ENCODE data around the gene MFSD8. TPM values are rescaled to one million over a fixed set of nuclear protein-coding genes. Genes with fewer than 3 reads are reported as not detected.
A peak's percentile ranks its signal among the peaks of the same experiment; 100 is the strongest.
"Not testable (repeated sequence)": the region's sequence is repeated elsewhere in the genome, so short reads cannot be mapped to it uniquely, and the experiment has no call there.

Gene MFSD8
- total and polyA plus RNA-seq, 4 donors = 6.3 to 21.0 (median 17.6) TPM

- peak; percentile 71 for DNase-seq (ENCODE audit: low spot score)
- H3K4me1 ChIP-seq (ENCODE audit: control insufficient read depth in 4 of 4, insufficient read depth in 4 of 4, low read length in 3 of 4) = peaks cover 11 to 27% (median 17%) of the 10 kb centered on the region in 4 donors
- under 1% methylated on average over 15 of the region's 15 CpGs for WGBS
Observed at GRCh38 chr4:127965803-127966175, 816 bp upstream of the MFSD8 start.

GRCh38 chr4:127964426-127965061 is 429 bp downstream of the MFSD8 start:
- Histone ChIP-seq H3K27ac (ENCODE audit: low read depth in 1 of 2, low read length in 2 of 2) (peak overlapping the region; percentile 96 to 98), H3K4me1 (ENCODE audit: control insufficient read depth in 4 of 4, insufficient read depth in 4 of 4, low read length in 3 of 4) (peaks cover 8 to 30% (median 17%) of the 10 kb centered on the region in 4 donors)
- not testable (repeated sequence) for DNase-seq (ENCODE audit: low spot score)

More at GRCh38 chr4:127965803-127966175, 816 bp upstream of the MFSD8 start:
- Histone ChIP-seq H3K4me3 (ENCODE audit: low read depth in 1 of 3, low read length in 3 of 3) (peak overlapping the region; percentile 66 to 89 (median 75)), H3K9ac (ENCODE audit: low read depth in 1 of 2, low read length in 2 of 2) (peak overlapping the region; percentile 87 to 90), H3K9me3 (ENCODE audit: control insufficient read depth in 4 of 4, low read length in 3 of 4) (no peaks in the 10 kb centered on the region), H3K27me3 (ENCODE audit: control insufficient read depth in 4 of 4, insufficient read depth in 4 of 4, low read length in 3 of 4) (no peaks in the 10 kb centered on the region), H3K36me3 (ENCODE audit: control insufficient read depth in 4 of 4, insufficient read depth in 3 of 4, low read depth in 1 of 4, low read length in 3 of 4) (peaks cover 0 to 3% (median 0%) of the 10 kb centered on the region in 4 donors), H3K27ac (ENCODE audit: low read depth in 1 of 2, low read length in 2 of 2) (peak overlapping the region; percentile 96 to 98)
- TF ChIP-seq MAX (IDR thresholded peaks at IDR 0.05) (no peak), ZBTB33 (IDR thresholded peaks at IDR 0.05) (no peak), FOXA1 (IDR thresholded peaks at IDR 0.05) (no peak), GABPA (IDR thresholded peaks at IDR 0.05 in 1 of 2, conservative IDR thresholded peaks at IDR 0.05 in 1 of 2) (no peak), SP1 (IDR thresholded peaks at IDR 0.05) (no peak), REST (IDR thresholded peaks at IDR 0.05) (no peak), JUND (IDR thresholded peaks at IDR 0.05) (no peak), RAD21 (IDR thresholded peaks at IDR 0.05) (no peak), EGR1 (IDR thresholded peaks at IDR 0.05; ENCODE audit: low read depth in 2 of 2) (no peak), FOXA2 (IDR thresholded peaks at IDR 0.05) (no peak), HNF4A (conservative IDR thresholded peaks at IDR 0.05) (no peak), HNF4G (IDR thresholded peaks at IDR 0.05) (no peak), NR2F2 (IDR thresholded peaks at IDR 0.05) (no peak), TAF1 (conservative IDR thresholded peaks at IDR 0.05) (no peak), RXRA (IDR thresholded peaks at IDR 0.05) (no peak), YY1 (IDR thresholded peaks at IDR 0.05) (no peak)
- TF ChIP-seq, protein P1, sequence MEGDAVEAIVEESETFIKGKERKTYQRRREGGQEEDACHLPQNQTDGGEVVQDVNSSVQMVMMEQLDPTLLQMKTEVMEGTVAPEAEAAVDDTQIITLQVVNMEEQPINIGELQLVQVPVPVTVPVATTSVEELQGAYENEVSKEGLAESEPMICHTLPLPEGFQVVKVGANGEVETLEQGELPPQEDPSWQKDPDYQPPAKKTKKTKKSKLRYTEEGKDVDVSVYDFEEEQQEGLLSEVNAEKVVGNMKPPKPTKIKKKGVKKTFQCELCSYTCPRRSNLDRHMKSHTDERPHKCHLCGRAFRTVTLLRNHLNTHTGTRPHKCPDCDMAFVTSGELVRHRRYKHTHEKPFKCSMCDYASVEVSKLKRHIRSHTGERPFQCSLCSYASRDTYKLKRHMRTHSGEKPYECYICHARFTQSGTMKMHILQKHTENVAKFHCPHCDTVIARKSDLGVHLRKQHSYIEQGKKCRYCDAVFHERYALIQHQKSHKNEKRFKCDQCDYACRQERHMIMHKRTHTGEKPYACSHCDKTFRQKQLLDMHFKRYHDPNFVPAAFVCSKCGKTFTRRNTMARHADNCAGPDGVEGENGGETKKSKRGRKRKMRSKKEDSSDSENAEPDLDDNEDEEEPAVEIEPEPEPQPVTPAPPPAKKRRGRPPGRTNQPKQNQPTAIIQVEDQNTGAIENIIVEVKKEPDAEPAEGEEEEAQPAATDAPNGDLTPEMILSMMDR (IDR thresholded peaks at IDR 0.05; ENCODE audit: low read depth, low read length, missing input control) = no peak
- TF ChIP-seq, protein P2, sequence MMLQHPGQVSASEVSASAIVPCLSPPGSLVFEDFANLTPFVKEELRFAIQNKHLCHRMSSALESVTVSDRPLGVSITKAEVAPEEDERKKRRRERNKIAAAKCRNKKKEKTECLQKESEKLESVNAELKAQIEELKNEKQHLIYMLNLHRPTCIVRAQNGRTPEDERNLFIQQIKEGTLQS (IDR thresholded peaks at IDR 0.05) = no peak

DNA sequence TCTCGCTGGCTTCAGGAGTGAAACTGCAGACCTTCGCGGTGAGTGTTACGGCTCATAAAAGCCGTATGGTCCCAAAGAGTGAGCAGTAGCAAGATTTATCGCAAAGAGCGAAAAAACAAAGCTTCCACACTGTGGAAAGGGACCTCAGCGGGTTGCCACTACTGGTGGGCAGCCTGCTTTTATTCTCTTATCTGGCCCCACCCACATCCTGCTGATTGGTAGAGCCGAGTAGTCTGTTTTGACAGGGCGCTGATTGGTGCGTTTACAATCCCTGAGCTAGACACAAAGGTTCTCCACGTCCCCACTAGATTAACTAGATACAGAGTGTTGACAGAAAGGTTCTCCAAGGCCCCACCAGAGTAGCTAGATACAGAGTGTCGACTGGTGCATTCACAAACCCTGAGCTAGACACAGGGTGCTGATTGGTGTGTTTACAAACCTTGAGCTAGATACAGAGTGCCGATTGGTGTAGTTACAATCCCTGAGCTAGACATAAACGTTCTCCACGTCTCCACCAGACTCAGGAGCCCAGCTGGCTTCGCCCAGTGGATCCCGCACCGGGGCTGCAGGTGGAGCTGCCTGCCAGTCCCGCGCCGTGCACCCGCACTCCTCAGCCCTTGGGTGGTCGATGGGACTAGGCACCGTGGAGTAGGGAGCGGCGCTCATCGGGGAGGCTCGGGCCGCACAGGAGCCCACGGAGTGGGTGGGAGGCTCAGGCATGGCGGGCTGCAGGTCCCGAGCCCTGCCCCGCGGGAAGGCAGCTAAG is 1.2 kb downstream of the MFSD8 start:
- H3K27ac ChIP-seq (ENCODE audit: low read depth in 1 of 2, low read length in 2 of 2); H3K9ac ChIP-seq (ENCODE audit: low read depth in 1 of 2, low read length in 2 of 2); H3K36me3 ChIP-seq (ENCODE audit: control insufficient read depth in 4 of 4, insufficient read depth in 3 of 4, low read depth in 1 of 4, low read length in 3 of 4); H3K9me3 ChIP-seq (ENCODE audit: control insufficient read depth in 4 of 4, low read length in 3 of 4); DNase-seq (ENCODE audit: low spot score); H3K27me3 ChIP-seq (ENCODE audit: control insufficient read depth in 4 of 4, insufficient read depth in 4 of 4, low read length in 3 of 4): not testable (repeated sequence)
- Histone ChIP-seq H3K4me3 (ENCODE audit: low read depth in 1 of 3, low read length in 3 of 3) (peak overlapping the region in 1 of 3 donors; percentile 66), H3K4me1 (ENCODE audit: control insufficient read depth in 4 of 4, insufficient read depth in 4 of 4, low read length in 3 of 4) (peaks cover 6 to 23% (median 13%) of the 10 kb centered on the region in 4 donors)
- WGBS = 40% methylated on average over 34 of the region's 35 CpGs

More at GRCh38 chr4:127964426-127965061, 429 bp downstream of the MFSD8 start:
- H3K36me3 ChIP-seq (ENCODE audit: control insufficient read depth in 4 of 4, insufficient read depth in 3 of 4, low read depth in 1 of 4, low read length in 3 of 4); H3K9me3 ChIP-seq (ENCODE audit: control insufficient read depth in 4 of 4, low read length in 3 of 4); H3K27me3 ChIP-seq (ENCODE audit: control insufficient read depth in 4 of 4, insufficient read depth in 4 of 4, low read length in 3 of 4): not testable (repeated sequence)
- WGBS = 1% methylated on average over 41 of the region's 41 CpGs
- Histone ChIP-seq H3K4me3 (ENCODE audit: low read depth in 1 of 3, low read length in 3 of 3) (peak overlapping the region; percentile 66 to 89 (median 88)), H3K9ac (ENCODE audit: low read depth in 1 of 2, low read length in 2 of 2) (peak overlapping the region; percentile 74 to 79)

All from liver (tissue), 9 donors.